Breast epithelium (tissue), 4 donors: Measurements from ENCODE around the gene OR2A12. TPM values are rescaled to one million over a fixed set of nuclear protein-coding genes. Genes with fewer than 3 reads are reported as not detected.

Experiments used
- DNase-seq, 2 donors: peaks; one replicate each; pipeline ENCODE4 v3.0.0-alpha.2; 2019; ENCODE audit warnings: low spot score in 2 of 2
- H3K27ac ChIP-seq, 2 donors: fragments of 200-600 bp; sonication (generic) in 1 of 2; one replicate each; pipeline ENCODE4 v1.5.1; 2016 to 2019; ENCODE audit warnings: mild to moderate bottlenecking in 1 of 2
- H3K27me3 ChIP-seq, 2 donors: fragments of 200-600 bp; sonication (generic) in 1 of 2; one replicate each; pipeline versions ENCODE4 v1.5.1 to v1.6.0; 2017 to 2019; ENCODE audit warnings: control low read depth in 1 of 2, mild to moderate bottlenecking in 1 of 2
- H3K36me3 ChIP-seq: fragments of 200-600 bp; one replicate; pipeline ENCODE4 v1.5.1; 2019
- H3K4me1 ChIP-seq, 2 donors: fragments of 200-600 bp; sonication (generic); one replicate each; pipeline ENCODE4 v1.5.1; 2016 to 2019; ENCODE audit warnings: control low read depth in 1 of 2
- H3K4me3 ChIP-seq, 3 donors: fragments of 200-600 bp; sonication (generic); 1 replicate in 2 of 3; 2 replicates in 1 of 3; pipeline ENCODE4 v1.5.1; 2016 to 2019; ENCODE audit warnings: mild to moderate bottlenecking in 3 of 3, moderate library complexity in 2 of 3
- H3K9me3 ChIP-seq, 2 donors: fragments of 200-600 bp; sonication (generic) in 1 of 2; one replicate each; pipeline ENCODE4 v1.5.1; 2016 to 2019; ENCODE audit warnings: control low read depth in 1 of 2
- POLR2A ChIP-seq: fragments of 450-650 bp; IDR thresholded peaks from one replicate; pipeline ENCODE4 v1.6.1; 2016; ENCODE audit warnings: antibody characterized with exemption, mild to moderate bottlenecking, moderate library complexity
- POLR2AphosphoS5 ChIP-seq, 3 donors: sonication (generic); formaldehyde crosslinking; IDR thresholded peaks; one replicate each; pipeline ENCODE4 v1.6.1; 2017; ENCODE audit warnings: antibody characterized with exemption in 3 of 3
- intact Hi-C: fragments of 100-400 bp; cut with DNase I; formaldehyde crosslinking; loops from one replicate; pipeline ENCODE4 v1.15.1; 2023; ENCODE audit warnings: low total_unique reads
- total RNA-seq, 3 donors: library from RNA; depleted of rRNA; stranded (reverse); fragments of >200 nt; gene quantifications; one replicate each; pipeline ENCODE4 v1.1.0, GENCODE V29; 2016
- TF ChIP-seq, protein P1 (sequence below), 3 donors: fragments of 450-650 bp; IDR thresholded peaks; one replicate each; pipeline ENCODE4 v1.5.1; 2016 to 2017; ENCODE audit warnings: antibody characterized with exemption in 3 of 3, mild to moderate bottlenecking in 3 of 3, moderate library complexity in 3 of 3

The OR2A12 gene, protein sequence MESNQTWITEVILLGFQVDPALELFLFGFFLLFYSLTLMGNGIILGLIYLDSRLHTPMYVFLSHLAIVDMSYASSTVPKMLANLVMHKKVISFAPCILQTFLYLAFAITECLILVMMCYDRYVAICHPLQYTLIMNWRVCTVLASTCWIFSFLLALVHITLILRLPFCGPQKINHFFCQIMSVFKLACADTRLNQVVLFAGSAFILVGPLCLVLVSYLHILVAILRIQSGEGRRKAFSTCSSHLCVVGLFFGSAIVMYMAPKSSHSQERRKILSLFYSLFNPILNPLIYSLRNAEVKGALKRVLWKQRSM
- total RNA-seq, result not detected

DNA sequence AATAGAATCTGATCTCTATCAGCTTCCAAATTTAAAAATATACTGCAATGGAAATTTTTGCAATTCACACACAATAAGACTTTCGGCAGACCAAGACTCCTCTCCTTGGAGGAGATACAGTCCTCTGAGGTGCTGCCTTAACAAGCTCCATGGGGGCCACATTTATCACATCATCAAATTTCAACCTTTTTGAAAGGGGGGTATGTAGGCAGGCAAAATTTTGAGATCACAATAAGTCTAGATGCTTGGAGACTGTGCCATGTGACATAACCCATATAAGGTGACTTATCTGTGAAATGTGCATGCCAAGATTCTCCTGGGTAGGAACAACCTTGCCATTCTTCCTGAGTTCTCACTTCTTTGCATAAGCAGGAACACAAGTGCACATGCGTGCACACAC is at the start of gene OR2A12:
Gene OR2A12, plus strand, starts transcription at position 301 of the 400 bp plus-strand sequence. CDS start 8,830 bp downstream, outside the sequence.
- TF ChIP-seq, protein P1, sequence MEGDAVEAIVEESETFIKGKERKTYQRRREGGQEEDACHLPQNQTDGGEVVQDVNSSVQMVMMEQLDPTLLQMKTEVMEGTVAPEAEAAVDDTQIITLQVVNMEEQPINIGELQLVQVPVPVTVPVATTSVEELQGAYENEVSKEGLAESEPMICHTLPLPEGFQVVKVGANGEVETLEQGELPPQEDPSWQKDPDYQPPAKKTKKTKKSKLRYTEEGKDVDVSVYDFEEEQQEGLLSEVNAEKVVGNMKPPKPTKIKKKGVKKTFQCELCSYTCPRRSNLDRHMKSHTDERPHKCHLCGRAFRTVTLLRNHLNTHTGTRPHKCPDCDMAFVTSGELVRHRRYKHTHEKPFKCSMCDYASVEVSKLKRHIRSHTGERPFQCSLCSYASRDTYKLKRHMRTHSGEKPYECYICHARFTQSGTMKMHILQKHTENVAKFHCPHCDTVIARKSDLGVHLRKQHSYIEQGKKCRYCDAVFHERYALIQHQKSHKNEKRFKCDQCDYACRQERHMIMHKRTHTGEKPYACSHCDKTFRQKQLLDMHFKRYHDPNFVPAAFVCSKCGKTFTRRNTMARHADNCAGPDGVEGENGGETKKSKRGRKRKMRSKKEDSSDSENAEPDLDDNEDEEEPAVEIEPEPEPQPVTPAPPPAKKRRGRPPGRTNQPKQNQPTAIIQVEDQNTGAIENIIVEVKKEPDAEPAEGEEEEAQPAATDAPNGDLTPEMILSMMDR (IDR thresholded peaks at IDR 0.05), result no peak
- no peak for TF ChIP-seq POLR2A
- no peak for TF ChIP-seq POLR2AphosphoS5 (IDR thresholded peaks at IDR 0.05)
- Histone ChIP-seq H3K27me3 (no peaks in the 10 kb centered on the region), H3K4me1 (no peaks in the 10 kb centered on the region), H3K9me3 (peaks cover 0 to 4% of the 10 kb centered on the region in 2 donors), H3K27ac (no peak within 1 kb of the TSS), H3K36me3 (no peaks in the 10 kb centered on the region), H3K4me3 (no peak within 1 kb of the TSS)
- intact Hi-C loops, result no loop called here
- DNase-seq, result no peak

DNA sequence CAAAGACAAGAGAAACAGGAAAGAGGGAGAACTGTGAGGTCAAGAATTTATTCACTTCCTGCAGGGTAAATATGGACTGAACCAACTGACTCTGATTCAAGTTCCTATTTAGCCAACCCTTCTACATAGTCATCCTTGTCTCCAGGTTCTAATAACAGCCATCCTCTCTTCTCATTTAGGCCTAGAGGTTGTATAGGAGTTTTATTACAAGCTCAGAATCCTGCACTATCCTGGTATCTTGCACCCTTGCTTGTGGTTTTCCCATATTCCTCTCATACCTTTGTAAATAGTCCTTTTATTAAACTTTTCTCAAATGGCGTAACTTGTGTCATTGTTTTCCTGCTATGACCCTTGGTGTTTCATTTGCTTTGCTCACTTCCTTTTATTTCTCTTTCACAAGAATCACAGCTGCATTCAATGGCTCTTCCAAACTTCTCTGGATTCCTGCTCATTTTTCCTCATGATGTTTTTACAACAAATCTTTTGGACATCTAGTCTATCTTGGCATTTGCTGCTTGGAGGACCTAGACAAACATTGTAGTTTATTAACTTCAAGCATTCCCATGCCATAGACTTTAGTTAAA is 49.7 kb upstream of the OR2A12 start:
- TF ChIP-seq, protein P1 (IDR thresholded peaks at IDR 0.05), result no peak
- TF ChIP-seq POLR2A (no peak), POLR2AphosphoS5 (IDR thresholded peaks at IDR 0.05) (no peak)
- no peak for DNase-seq
- no peaks in the 10 kb centered on the region for H3K4me1 ChIP-seq
- no peaks in the 10 kb centered on the region for H3K36me3 ChIP-seq
- intact Hi-C loops, result no loop called here
- no peak overlapping the region for H3K4me3 ChIP-seq
- H3K27me3 ChIP-seq, result no peaks in the 10 kb centered on the region
- H3K9me3 ChIP-seq, result no peaks in the 10 kb centered on the region
- H3K27ac ChIP-seq, result no peak overlapping the region

DNA sequence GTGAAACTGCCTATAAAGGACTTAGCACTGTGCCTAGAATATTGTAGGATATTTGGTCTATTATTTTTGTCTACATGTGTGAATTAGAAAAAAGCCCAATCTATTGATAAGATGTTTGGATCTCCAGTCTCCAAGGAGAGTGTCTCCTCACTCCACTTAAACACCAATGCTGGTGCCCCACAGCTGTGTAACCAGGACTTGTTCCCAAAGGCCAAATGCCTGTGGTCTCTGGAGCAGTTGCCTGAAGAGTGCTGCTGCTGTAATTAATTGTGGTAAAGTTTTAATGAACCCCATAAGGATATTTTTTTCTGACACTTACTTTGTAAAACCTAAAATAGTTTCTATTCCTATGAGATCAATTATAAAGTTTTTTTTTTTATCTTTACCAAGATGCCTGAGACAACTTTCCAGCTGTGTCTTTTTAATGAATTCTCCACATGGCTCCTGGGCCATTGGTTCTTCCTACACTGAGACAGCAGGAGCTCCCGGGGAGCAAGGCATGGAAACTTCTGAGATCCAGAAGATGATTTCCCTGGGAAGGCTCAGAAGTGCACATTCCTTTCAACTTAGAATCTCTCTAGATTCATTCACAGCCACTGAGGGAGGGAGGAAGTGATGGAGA is 48.6 kb upstream of the OR2A12 start:
- TF ChIP-seq POLR2AphosphoS5 (IDR thresholded peaks at IDR 0.05) (no peak), POLR2A (no peak)
- TF ChIP-seq, protein P1 (IDR thresholded peaks at IDR 0.05), result no peak
- intact Hi-C loops, result no loop called here
- Histone ChIP-seq H3K27ac (no peak overlapping the region), H3K4me1 (no peaks in the 10 kb centered on the region), H3K4me3 (no peak overlapping the region), H3K9me3 (no peaks in the 10 kb centered on the region), H3K27me3 (no peaks in the 10 kb centered on the region), H3K36me3 (no peaks in the 10 kb centered on the region)
- no peak for DNase-seq

DNA sequence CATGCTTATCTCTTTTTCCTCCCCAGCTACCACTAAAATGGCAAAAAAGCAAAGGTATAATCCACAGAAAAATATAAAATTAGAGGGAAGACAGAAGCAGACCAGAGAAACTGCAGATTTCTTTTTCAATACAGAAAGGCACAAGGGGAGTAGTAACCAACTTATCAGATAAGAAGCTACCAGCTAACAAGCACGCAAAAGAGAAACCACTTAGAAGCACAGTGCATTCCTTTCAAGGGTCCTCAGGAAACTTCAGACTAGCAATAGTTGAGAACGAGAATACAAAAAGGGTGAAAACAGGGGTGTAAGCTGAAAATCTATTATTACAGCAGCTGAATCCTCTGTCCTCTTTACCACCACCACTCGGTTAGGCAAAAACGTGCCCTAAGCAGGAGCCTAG is 47.2 kb upstream of the OR2A12 start:
- Histone ChIP-seq H3K27me3 (no peaks in the 10 kb centered on the region), H3K4me1 (no peaks in the 10 kb centered on the region), H3K4me3 (no peak overlapping the region), H3K27ac (no peak overlapping the region), H3K9me3 (no peaks in the 10 kb centered on the region), H3K36me3 (no peaks in the 10 kb centered on the region)
- TF ChIP-seq POLR2AphosphoS5 (IDR thresholded peaks at IDR 0.05), result no peak
- TF ChIP-seq POLR2A, result no peak
- TF ChIP-seq, protein P1 (IDR thresholded peaks at IDR 0.05), result no peak
- DNase-seq, result no peak
- intact Hi-C loops, result no loop called here

DNA sequence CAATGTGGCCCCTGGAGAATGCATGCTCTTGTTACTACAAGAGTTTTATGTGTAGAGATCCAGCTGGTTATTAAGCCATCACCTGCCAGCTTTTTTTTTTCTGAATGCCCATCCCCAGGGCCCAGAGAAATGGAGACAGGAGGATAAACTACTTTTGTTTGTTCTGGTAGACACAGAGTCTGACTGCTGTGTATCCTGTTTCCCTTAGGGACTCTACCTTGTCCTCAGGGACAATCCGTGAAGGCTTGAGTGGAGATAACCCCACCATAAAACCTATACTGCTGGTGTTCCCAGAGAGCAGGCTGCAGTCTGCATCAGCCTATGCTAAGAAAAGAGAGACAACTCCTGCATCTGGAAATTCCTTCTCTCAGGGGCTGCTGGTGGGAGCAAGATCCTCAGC is 37.4 kb upstream of the OR2A12 start, which contains the start of gene OR2A5:
Gene OR2A5, plus strand, starts transcription at position 301 of the 400 bp plus-strand sequence. CDS start 1,454 bp downstream, outside the sequence.
- DNase-seq, result no peak
- intact Hi-C loops, result no loop called here
- Histone ChIP-seq H3K4me3 (no peak within 1 kb of the TSS), H3K27ac (no peak within 1 kb of the TSS), H3K27me3 (no peaks in the 10 kb centered on the region), H3K9me3 (no peaks in the 10 kb centered on the region), H3K36me3 (no peaks in the 10 kb centered on the region), H3K4me1 (no peaks in the 10 kb centered on the region)
- TF ChIP-seq POLR2AphosphoS5 (IDR thresholded peaks at IDR 0.05) (no peak), POLR2A (no peak)
- TF ChIP-seq, protein P1 (IDR thresholded peaks at IDR 0.05), result no peak
